A673 (cell line): Measurements from ENCODE around the gene IGF1. TPM values are rescaled to one million over a fixed set of nuclear protein-coding genes. Genes with fewer than 3 reads are reported as not detected.

Experiments used
- BruUV-seq: library from RNA; stranded (reverse); fragments of 400-500 nt; replicated peaks from 2 replicates; lab custom pipeline; 2021; lab: Mats Ljungman, UMichigan
- CTCF ChIA-PET: fragments of 300-600 bp; sonication (Branson Sonifier 250); formaldehyde crosslinking; loops from one replicate; lab custom pipeline; 2022; ENCODE audit warnings: antibody characterized with exemption; lab: Charles Lee
- POLR2A ChIA-PET: fragments of 300-600 bp; sonication (Branson Sonifier 250); formaldehyde crosslinking; loops from one replicate; lab custom pipeline; 2022; ENCODE audit warnings: antibody characterized with exemption; ENCODE audit not compliant: low non-redundant PET; lab: Charles Lee
- DNase-seq: peaks from one replicate; pipeline ENCODE4 v3.0.0-alpha.2; 2015; ENCODE audit warnings: low spot score
- H3K27ac ChIP-seq: fragments of 200-600 bp; sonication (generic); 2 replicates; pipeline ENCODE4 v1.5.1; 2016; ENCODE audit warnings: mixed run types, low read depth, mild to moderate bottlenecking, mixed read lengths, antibody characterized with exemption, low read length; ENCODE audit not compliant: poor library complexity, severe bottlenecking
- H3K27me3 ChIP-seq: fragments of 200-600 bp; sonication (generic); replicated peaks from 2 replicates; pipeline ENCODE4 v1.6.1; 2017; ENCODE audit warnings: mixed run types, low read depth, mild to moderate bottlenecking, mixed read lengths, antibody characterized with exemption, low read length; ENCODE audit not compliant: insufficient read depth, poor library complexity
- H3K36me3 ChIP-seq: fragments of 200-600 bp; sonication (generic); 2 replicates; pipeline ENCODE4 v1.6.1; 2016; ENCODE audit warnings: mixed run types, mild to moderate bottlenecking, mixed read lengths, antibody characterized with exemption, low read length; ENCODE audit not compliant: insufficient read depth, poor library complexity, severe bottlenecking
- H3K4me1 ChIP-seq: fragments of 200-600 bp; sonication (generic); 2 replicates; pipeline ENCODE4 v1.6.1; 2017; ENCODE audit warnings: mixed run types, mild to moderate bottlenecking, mixed read lengths, antibody characterized with exemption, low read length; ENCODE audit not compliant: insufficient read depth, poor library complexity, severe bottlenecking
- H3K4me3 ChIP-seq: fragments of 200-600 bp; sonication (generic); 2 replicates; pipeline ENCODE4 v1.5.1; 2016; ENCODE audit warnings: low read depth, mixed run types, mild to moderate bottlenecking, mixed read lengths, low read length; ENCODE audit not compliant: poor library complexity, severe bottlenecking
- H3K9me3 ChIP-seq: fragments of 200-600 bp; sonication (generic); 2 replicates; pipeline ENCODE4 v1.6.1; 2016; ENCODE audit warnings: mixed run types, low read depth, mild to moderate bottlenecking, mixed read lengths, antibody characterized with exemption, low read length; ENCODE audit not compliant: poor library complexity, severe bottlenecking
- CTCF ChIP-seq: fragments of 300-800, 200-600 bp; sonication (generic); conservative IDR thresholded peaks from 2 replicates; pipeline ENCODE4 v1.5.1; 2017; ENCODE audit warnings: low read depth, mild to moderate bottlenecking, antibody characterized with exemption, low read length, moderate library complexity, mixed read lengths
- EZH2 ChIP-seq: fragments of 200-600 bp; sonication (generic); IDR thresholded peaks from 2 replicates; pipeline ENCODE4 v1.6.1; 2017; ENCODE audit warnings: borderline replicate concordance, low read depth, mild to moderate bottlenecking, mixed read lengths, antibody characterized with exemption, low read length; ENCODE audit not compliant: poor library complexity, severe bottlenecking
- intact Hi-C: fragments of 100-400 bp; cut with micrococcal nuclease; formaldehyde crosslinking; loops from one replicate; pipeline ENCODE4 v1.10.0; 2022; ENCODE audit not compliant: unreplicated experiment
- total RNA-seq: library from RNA; stranded (reverse); gene quantifications from 2 replicates; pipeline ENCODE4 v1.2.3, GENCODE V29; 2021

IGF1 gene
- total RNA-seq, 1 experiment from 2014 or later: 16.4 TPM

GRCh38 chr12:102501773-102502172 lies 21.4 kb upstream of the IGF1 start:
- Histone ChIP-seq H3K9me3 (no peaks in the 10 kb centered on the region), H3K4me3 (no peak overlapping the region), H3K4me1 (no peaks in the 10 kb centered on the region), H3K36me3 (no peaks in the 10 kb centered on the region), H3K27me3 (peaks cover 11% of the 10 kb centered on the region), H3K27ac (no peak overlapping the region)
- ChIA-PET POLR2A (no interaction called here), CTCF (no interaction called here)
- BruUV-seq: no TSS peak
- TF ChIP-seq EZH2 (no peak), CTCF (no peak)
- no peak for DNase-seq
- intact Hi-C loops: no loop called here

DNA sequence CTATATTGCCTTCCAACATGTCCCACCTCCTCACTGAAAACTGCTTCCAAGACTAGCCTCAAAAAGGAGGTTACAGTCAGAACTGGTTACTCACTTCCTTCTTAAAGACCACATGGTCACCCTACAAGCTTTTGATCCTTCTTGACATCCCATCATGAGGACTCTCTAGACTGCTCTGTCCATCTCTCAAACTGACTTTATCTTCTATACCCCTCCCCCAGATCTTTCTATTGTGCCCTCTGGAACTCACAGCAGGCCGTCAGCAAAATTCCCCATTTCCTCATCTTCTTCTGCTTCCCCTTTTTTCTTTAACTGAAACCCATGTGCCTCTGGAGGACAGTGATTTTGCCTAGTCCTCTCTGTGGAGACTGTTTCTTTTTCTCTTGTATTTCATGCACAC lies 18.1 kb upstream of the IGF1 start:
- Histone ChIP-seq H3K4me1 (no peaks in the 10 kb centered on the region), H3K9me3 (no peaks in the 10 kb centered on the region), H3K36me3 (no peaks in the 10 kb centered on the region), H3K27ac (no peak overlapping the region), H3K4me3 (no peak overlapping the region), H3K27me3 (peaks cover 23% of the 10 kb centered on the region)
- POLR2A ChIA-PET: no interaction called here
- no peak for TF ChIP-seq EZH2
- no peak for TF ChIP-seq CTCF
- no TSS peak for BruUV-seq
- DNase-seq: no peak
- CTCF ChIA-PET: no interaction called here
- intact Hi-C loops: no loop called here

DNA sequence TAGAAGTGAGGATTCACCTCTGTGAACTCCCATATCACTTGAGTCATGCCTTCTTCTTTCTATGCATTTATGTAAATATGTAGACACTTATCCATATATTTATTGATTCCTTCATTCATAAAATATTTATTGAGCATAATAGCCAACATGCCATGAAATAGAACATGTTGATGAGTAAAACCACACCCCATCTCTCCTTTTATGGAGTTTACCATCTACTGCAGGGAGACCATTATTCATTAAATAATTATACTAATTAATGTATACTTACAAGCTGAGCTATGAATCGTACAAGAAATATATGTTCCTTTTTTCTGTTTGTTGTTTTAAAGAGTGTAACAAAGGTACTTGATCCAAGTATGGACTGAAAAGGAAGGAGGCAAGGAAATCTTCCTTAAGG lies 17.4 kb upstream of the IGF1 start:
- Histone ChIP-seq H3K27ac (no peak overlapping the region), H3K36me3 (no peaks in the 10 kb centered on the region), H3K9me3 (no peaks in the 10 kb centered on the region), H3K4me3 (no peak overlapping the region), H3K27me3 (peaks cover 23% of the 10 kb centered on the region), H3K4me1 (no peaks in the 10 kb centered on the region)
- CTCF ChIA-PET: interaction anchor here (0.6 kb wide), 1 partner anchor 13 kb away, joined by 3 read pairs; no protein-coding TSS in a partner anchor
- intact Hi-C loops: no loop called here
- no TSS peak for BruUV-seq
- TF ChIP-seq EZH2: no peak
- POLR2A ChIA-PET: no interaction called here
- no peak for DNase-seq

- intact Hi-C loops: no loop called here
- POLR2A ChIA-PET: no interaction called here
- no TSS peak for BruUV-seq
Observed at GRCh38 chr12:102496591-102496990, 16.2 kb upstream of the IGF1 start.

More at GRCh38 chr12:102496591-102496990, 16.2 kb upstream of the IGF1 start:
- TF ChIP-seq EZH2 (no peak), CTCF (no peak)
- H3K9me3 ChIP-seq: no peaks in the 10 kb centered on the region
- H3K27ac ChIP-seq: no peak overlapping the region
- CTCF ChIA-PET: no interaction called here
- DNase-seq: no peak
- H3K4me3 ChIP-seq: no peak overlapping the region
- peaks cover 22% of the 10 kb centered on the region for H3K27me3 ChIP-seq
- no peaks in the 10 kb centered on the region for H3K36me3 ChIP-seq
- no peaks in the 10 kb centered on the region for H3K4me1 ChIP-seq
